Neural cell (in vitro differentiated cells): ENCODE measurements around the gene ZXDC. TPM values are rescaled to one million over a fixed set of nuclear protein-coding genes. Genes with fewer than 3 reads are reported as not detected.

Experiments
- H2AFZ ChIP-seq: fragments of 200-600, 300-800 bp; sonication (generic), shearing (Covaris generic); 2 replicates; pipeline ENCODE4 v1.6.0; 2014; ENCODE audit warnings: low read depth, mild to moderate bottlenecking, antibody characterized with exemption, low read length, moderate library complexity
- H3F3A ChIP-seq: fragments of 200-600 bp; shearing (Covaris generic); 2 replicates; pipeline ENCODE4 v1.6.1; 2016; ENCODE audit warnings: mild to moderate bottlenecking, moderate library complexity, mixed read lengths, antibody characterized with exemption, low read length; ENCODE audit not compliant: insufficient read depth, poor library complexity, severe bottlenecking
- H3K27ac ChIP-seq: fragments of 200-600, 300-800 bp; sonication (generic), shearing (Covaris generic); 2 replicates; pipeline ENCODE4 v1.5.1; 2014; ENCODE audit warnings: mild to moderate bottlenecking, low read length, moderate library complexity
- H3K27me3 ChIP-seq: fragments of 300-800, 200-600 bp; sonication (generic), shearing (Covaris generic); 2 replicates; pipeline ENCODE4 v1.6.0; 2014; ENCODE audit warnings: mild to moderate bottlenecking, low read depth, low read length, moderate library complexity; ENCODE audit not compliant: insufficient read depth
- H3K36me3 ChIP-seq: fragments of 300-800, 200-600 bp; sonication (generic), shearing (Covaris generic); 2 replicates; pipeline ENCODE4 v1.5.1; 2014; ENCODE audit warnings: mild to moderate bottlenecking, antibody characterized with exemption, low read length, moderate library complexity; ENCODE audit not compliant: insufficient read depth
- H3K4me2 ChIP-seq: fragments of 300-800, 200-600 bp; sonication (generic), shearing (Covaris generic); 2 replicates; pipeline ENCODE4 v1.6.0; 2014; ENCODE audit warnings: mild to moderate bottlenecking, low read length
- H3K4me3 ChIP-seq: fragments of 300-800, 200-600 bp; sonication (generic), shearing (Covaris generic); 2 replicates; pipeline ENCODE4 v1.5.1; 2014; ENCODE audit warnings: mild to moderate bottlenecking, low read length, moderate library complexity
- H3K79me2 ChIP-seq: fragments of 200-600 bp; shearing (Covaris generic); replicated peaks from 2 replicates; pipeline ENCODE4 v1.6.0; 2014; ENCODE audit warnings: mild to moderate bottlenecking, low read length, moderate library complexity; ENCODE audit not compliant: insufficient read depth
- H3K9ac ChIP-seq: fragments of 300-800, 200-600 bp; sonication (generic), shearing (Covaris generic); 2 replicates; pipeline ENCODE4 v1.6.1; 2016; ENCODE audit warnings: mild to moderate bottlenecking, low read length, mixed read lengths
- H3K9me2 ChIP-seq: fragments of 200-600 bp; shearing (Covaris generic); 2 replicates; pipeline ENCODE4 v1.6.1; 2016; ENCODE audit warnings: mild to moderate bottlenecking, low read length, mixed read lengths; ENCODE audit not compliant: insufficient read depth
- H3K9me3 ChIP-seq: fragments of 200-600, 300-800 bp; sonication (generic), shearing (Covaris generic); 2 replicates; pipeline ENCODE4 v1.6.1; 2016; ENCODE audit warnings: mild to moderate bottlenecking, mixed run types, low read length, moderate library complexity, mixed read lengths
- H4K20me1 ChIP-seq: fragments of 200-600 bp; shearing (Covaris generic); 2 replicates; pipeline ENCODE4 v1.6.1; 2016; ENCODE audit warnings: mild to moderate bottlenecking, mixed run types; ENCODE audit not compliant: insufficient read depth
- CTCF ChIP-seq: fragments of 450-650 bp; IDR thresholded peaks from 2 replicates; pipeline ENCODE4 v1.5.1; 2014; ENCODE audit warnings: antibody characterized with exemption, mild to moderate bottlenecking, moderate library complexity; ENCODE audit not compliant: poor library complexity, severe bottlenecking
- EP300 ChIP-seq: fragments of 450-650 bp; conservative IDR thresholded peaks from 2 replicates; pipeline ENCODE4 v1.6.1; 2014; ENCODE audit warnings: antibody characterized with exemption, mild to moderate bottlenecking, moderate library complexity; ENCODE audit not compliant: poor library complexity, severe bottlenecking
- EZH2 ChIP-seq: fragments of 200-600, 300-800 bp; shearing (Covaris generic), sonication (generic); IDR thresholded peaks from 2 replicates; pipeline ENCODE4 v1.6.1; 2014; ENCODE audit warnings: antibody characterized with exemption, low read length, borderline replicate concordance, mild to moderate bottlenecking; ENCODE audit not compliant: insufficient read depth, poor library complexity, severe bottlenecking
- MXI1 ChIP-seq: fragments of 450-650 bp; conservative IDR thresholded peaks from 2 replicates; pipeline ENCODE4 v1.6.1; 2014; ENCODE audit warnings: antibody characterized with exemption, mild to moderate bottlenecking; ENCODE audit not compliant: poor library complexity, severe bottlenecking
- POLR2AphosphoS5 ChIP-seq: IDR thresholded peaks from 2 replicates; pipeline ENCODE4 v1.6.1; 2012
- REST ChIP-seq: IDR thresholded peaks from 2 replicates; pipeline ENCODE4 v1.6.1; 2012; ENCODE audit warnings: borderline replicate concordance
- SMC3 ChIP-seq: fragments of 450-650 bp; conservative IDR thresholded peaks from 2 replicates; pipeline ENCODE4 v1.6.1; 2014; ENCODE audit warnings: antibody characterized with exemption, mild to moderate bottlenecking, moderate library complexity; ENCODE audit not compliant: poor library complexity
- polyA plus RNA-seq: library from polyadenylated mRNA; depleted of rRNA; stranded (reverse); fragments of >200 nt; gene quantifications from 2 replicates; pipeline ENCODE4 v1.2.3, GENCODE V29; 2014

The ZXDC gene
- polyA plus RNA-seq, 1 donor from 2014 or later, result 22.2 TPM

GRCh38 chr3:126398423-126399350 lies 77.0 kb downstream of the ZXDC start:
- H3K9me3 ChIP-seq, result no peaks in the 10 kb centered on the region
- no peaks in the 10 kb centered on the region for H3K27me3 ChIP-seq
- no peak overlapping the region for H3K4me3 ChIP-seq
- TF ChIP-seq POLR2AphosphoS5, result no peak
- TF ChIP-seq EZH2, result no peak
- TF ChIP-seq MXI1, result no peak
- no peak for TF ChIP-seq EP300
- TF ChIP-seq SMC3, result no peak
- TF ChIP-seq CTCF, result no peak
- no peak for TF ChIP-seq REST
- H2AFZ ChIP-seq, result no peak overlapping the region
- no peaks in the 10 kb centered on the region for H3F3A ChIP-seq
- H4K20me1 ChIP-seq, result no peaks in the 10 kb centered on the region
- H3K9me2 ChIP-seq, result no peaks in the 10 kb centered on the region
- H3K36me3 ChIP-seq, result no peaks in the 10 kb centered on the region
- no peak overlapping the region for H3K9ac ChIP-seq
- H3K79me2 ChIP-seq, result no peaks in the 10 kb centered on the region
- H3K4me2 ChIP-seq, result no peak overlapping the region
- no peak overlapping the region for H3K27ac ChIP-seq

GRCh38 chr3:126397610-126398422 lies 77.9 kb downstream of the ZXDC start:
- no peak overlapping the region for H2AFZ ChIP-seq
- H3K4me2 ChIP-seq, result no peak overlapping the region
- no peaks in the 10 kb centered on the region for H3K79me2 ChIP-seq
- no peak overlapping the region for H3K9ac ChIP-seq
- H4K20me1 ChIP-seq, result no peaks in the 10 kb centered on the region
- no peaks in the 10 kb centered on the region for H3K36me3 ChIP-seq
- no peaks in the 10 kb centered on the region for H3K27me3 ChIP-seq
- H3F3A ChIP-seq, result no peaks in the 10 kb centered on the region
- H3K9me2 ChIP-seq, result no peaks in the 10 kb centered on the region
- H3K27ac ChIP-seq, result no peak overlapping the region
- H3K4me3 ChIP-seq, result no peak overlapping the region
- H3K9me3 ChIP-seq, result no peaks in the 10 kb centered on the region
- no peak for TF ChIP-seq CTCF
